CD4-positive, alpha-beta T cell (primary cell): ENCODE data around the gene NOS1AP. TPM values are rescaled to one million over a fixed set of nuclear protein-coding genes. Genes with fewer than 3 reads are reported as not detected.

Experiments used
- ATAC-seq: fragments of 200-7000 bp; cut with Tn5 transposase; one replicate; pipeline ENCODE4 v1.10.0; 2022; ENCODE audit warnings: mild to moderate bottlenecking; ENCODE audit not compliant: poor library complexity
- CTCF ChIA-PET: fragments of 350-600 bp; sonication (Branson Sonifier 250); formaldehyde crosslinking; loops from one replicate; lab custom pipeline; 2021; ENCODE audit warnings: antibody characterized with exemption, inconsistent platforms; lab: Charles Lee
- POLR2A ChIA-PET: fragments of 350-600 bp; sonication (Branson Sonifier 250); formaldehyde crosslinking; loops from one replicate; lab custom pipeline; 2021; ENCODE audit warnings: antibody characterized with exemption, inconsistent platforms; lab: Charles Lee
- DNase-seq, 14 experiments: peaks; one replicate each; pipeline ENCODE4 v3.0.0-alpha.2; 2013 to 2020; ENCODE audit warnings: mixed read lengths in 2 of 14
- H3K27ac ChIP-seq, 2 donors: one replicate each; pipeline versions ENCODE4 v1.5.1 to v1.7.0; 2013; ENCODE audit warnings: low read length in 2 of 2, low read depth in 1 of 2, mild to moderate bottlenecking in 1 of 2
- H3K27me3 ChIP-seq, 2 experiments: 1 replicate in 1 of 2; 2 replicates in 1 of 2; pipeline versions ENCODE4 v1.6.1 to v1.7.0; 2013; ENCODE audit warnings: low read length in 2 of 2, control low read depth in 1 of 2, mild to moderate bottlenecking in 1 of 2, moderate library complexity in 1 of 2; ENCODE audit not compliant: insufficient read depth in 2 of 2, control insufficient read depth in 1 of 2
- H3K36me3 ChIP-seq: one replicate; pipeline ENCODE4 v1.6.1; 2013; ENCODE audit warnings: low read length, control low read depth; ENCODE audit not compliant: insufficient read depth
- H3K4me1 ChIP-seq: one replicate; pipeline ENCODE4 v1.6.1; 2013; ENCODE audit warnings: low read length, control low read depth; ENCODE audit not compliant: insufficient read depth
- H3K4me3 ChIP-seq: one replicate; pipeline ENCODE4 v1.5.1; 2013; ENCODE audit warnings: mild to moderate bottlenecking, low read length, moderate library complexity
- H3K9me3 ChIP-seq, 2 experiments: 1 replicate in 1 of 2; 2 replicates in 1 of 2; pipeline versions ENCODE4 v1.6.1 to v1.7.0; 2013; ENCODE audit warnings: low read length in 2 of 2, mild to moderate bottlenecking in 2 of 2, control low read depth in 1 of 2, moderate library complexity in 1 of 2; ENCODE audit not compliant: control insufficient read depth in 1 of 2, insufficient read depth in 1 of 2
- H3K27ac Mint-ChIP-seq: one replicate; pipeline ENCODE4 v1.8.0; 2020; ENCODE audit warnings: mixed read lengths
- H3K27me3 Mint-ChIP-seq: one replicate; pipeline ENCODE4 v1.8.0; 2021; ENCODE audit warnings: mixed read lengths
- H3K36me3 Mint-ChIP-seq: one replicate; pipeline ENCODE4 v1.8.0; 2021; ENCODE audit warnings: low read depth, mixed read lengths
- H3K4me1 Mint-ChIP-seq: one replicate; pipeline ENCODE4 v1.8.0; 2021; ENCODE audit warnings: low read depth, mixed read lengths
- H3K4me3 Mint-ChIP-seq: one replicate; pipeline ENCODE4 v1.8.0; 2020; ENCODE audit warnings: mild to moderate bottlenecking, mixed read lengths
- H3K9me3 Mint-ChIP-seq: one replicate; pipeline ENCODE4 v1.8.0; 2020; ENCODE audit warnings: mixed read lengths
- intact Hi-C, 2 experiments: fragments of 100-400 bp; cut with DNase I in 1 of 2; cut with micrococcal nuclease in 1 of 2; formaldehyde crosslinking; loops; one replicate each; pipeline versions ENCODE4 v1.15.1 to v1.9.0; 2023 to 2025; cut with DNase I, micrococcal nuclease
- total RNA-seq, 174 experiments: library from RNA in 2 of 174; stranded (reverse) in 2 of 174; gene quantifications; one replicate each; pipeline ENCODE4 v1.2.3 and lab custom pipeline; 2021 to 2026
- TF ChIP-seq, protein P1 (sequence below): fragments of 200-600 bp; IDR thresholded peaks from one replicate; pipeline ENCODE4 v1.8.0; 2022; ENCODE audit warnings: antibody characterized with exemption, mild to moderate bottlenecking

NOS1AP gene
- total RNA-seq, 2 experiments from 2014 or later: not detected

DNA sequence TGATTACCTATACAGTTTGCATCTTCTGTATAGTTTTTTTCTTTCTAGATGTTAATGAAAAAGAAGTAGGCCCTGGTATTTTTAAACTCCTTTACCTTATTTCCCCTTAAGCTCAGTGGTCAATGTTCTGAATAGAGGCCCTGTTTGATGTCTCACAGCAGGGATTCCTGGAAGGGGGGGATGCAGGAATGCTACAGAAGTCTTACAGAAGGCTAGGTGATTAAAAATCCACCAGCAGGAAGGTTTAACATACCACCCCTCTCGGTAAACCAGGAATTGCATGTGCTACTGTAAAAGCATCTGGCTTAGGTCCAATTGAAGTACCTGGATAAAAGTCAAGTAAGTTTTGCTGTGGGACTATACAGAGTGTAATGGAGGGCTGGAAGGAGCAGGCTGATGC, 78.3 kb downstream of the NOS1AP start:
- peaks cover 0 to 3% of the 10 kb centered on the region in 2 experiments for H3K9me3 ChIP-seq
- no peak overlapping the region for H3K27ac ChIP-seq
- no peaks in the 10 kb centered on the region for H3K4me1 ChIP-seq
- peaks cover 0 to 14% of the 10 kb centered on the region in 2 experiments for H3K27me3 ChIP-seq
- TF ChIP-seq, protein P1, sequence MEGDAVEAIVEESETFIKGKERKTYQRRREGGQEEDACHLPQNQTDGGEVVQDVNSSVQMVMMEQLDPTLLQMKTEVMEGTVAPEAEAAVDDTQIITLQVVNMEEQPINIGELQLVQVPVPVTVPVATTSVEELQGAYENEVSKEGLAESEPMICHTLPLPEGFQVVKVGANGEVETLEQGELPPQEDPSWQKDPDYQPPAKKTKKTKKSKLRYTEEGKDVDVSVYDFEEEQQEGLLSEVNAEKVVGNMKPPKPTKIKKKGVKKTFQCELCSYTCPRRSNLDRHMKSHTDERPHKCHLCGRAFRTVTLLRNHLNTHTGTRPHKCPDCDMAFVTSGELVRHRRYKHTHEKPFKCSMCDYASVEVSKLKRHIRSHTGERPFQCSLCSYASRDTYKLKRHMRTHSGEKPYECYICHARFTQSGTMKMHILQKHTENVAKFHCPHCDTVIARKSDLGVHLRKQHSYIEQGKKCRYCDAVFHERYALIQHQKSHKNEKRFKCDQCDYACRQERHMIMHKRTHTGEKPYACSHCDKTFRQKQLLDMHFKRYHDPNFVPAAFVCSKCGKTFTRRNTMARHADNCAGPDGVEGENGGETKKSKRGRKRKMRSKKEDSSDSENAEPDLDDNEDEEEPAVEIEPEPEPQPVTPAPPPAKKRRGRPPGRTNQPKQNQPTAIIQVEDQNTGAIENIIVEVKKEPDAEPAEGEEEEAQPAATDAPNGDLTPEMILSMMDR: no peak
- DNase-seq (no peak), ATAC-seq (no peak)
- H3K27ac Mint-ChIP-seq: no peak overlapping the region
- H3K4me1 Mint-ChIP-seq: no peaks in the 10 kb centered on the region
- H3K27me3 Mint-ChIP-seq: peaks cover 22% of the 10 kb centered on the region
- H3K4me3 ChIP-seq: no peak overlapping the region
- CTCF ChIA-PET: no interaction called here
- H3K9me3 Mint-ChIP-seq: peaks cover 2% of the 10 kb centered on the region
- intact Hi-C loops: no loop called here
- no peak overlapping the region for H3K4me3 Mint-ChIP-seq
- H3K36me3 ChIP-seq: no peaks in the 10 kb centered on the region
- H3K36me3 Mint-ChIP-seq: no peaks in the 10 kb centered on the region
- POLR2A ChIA-PET: no interaction called here

DNA sequence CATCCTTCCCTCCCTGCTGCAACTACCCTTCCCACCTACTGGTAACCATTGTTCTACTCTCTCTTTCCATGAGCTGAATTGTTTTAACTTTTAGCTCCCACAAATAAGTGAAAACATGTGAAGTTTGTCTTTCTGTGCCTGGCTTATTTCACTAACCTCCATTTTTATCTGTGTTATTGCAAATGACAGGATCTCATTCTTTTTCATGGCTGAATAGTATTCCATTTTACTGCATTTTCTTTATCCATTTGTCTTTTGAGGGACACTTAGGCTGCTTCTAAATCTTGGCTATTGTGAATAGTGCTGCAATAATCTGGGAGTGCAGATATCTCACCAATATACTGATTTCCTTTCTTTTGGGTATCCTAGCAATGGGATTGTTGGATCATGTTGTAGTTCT, 80.6 kb downstream of the NOS1AP start:
- no peak for DNase-seq
- no peak for ATAC-seq
- intact Hi-C loops: no loop called here
- POLR2A ChIA-PET: no interaction called here
- Mint-ChIP-seq H3K36me3 (no peaks in the 10 kb centered on the region), H3K4me3 (no peak overlapping the region), H3K9me3 (peaks cover 2% of the 10 kb centered on the region), H3K27ac (no peak overlapping the region), H3K27me3 (peaks cover 22% of the 10 kb centered on the region), H3K4me1 (no peaks in the 10 kb centered on the region)
- Histone ChIP-seq H3K9me3 (peaks cover 0 to 3% of the 10 kb centered on the region in 2 experiments), H3K4me1 (no peaks in the 10 kb centered on the region), H3K27me3 (peaks cover 0 to 9% of the 10 kb centered on the region in 2 experiments), H3K4me3 (no peak overlapping the region), H3K27ac (no peak overlapping the region), H3K36me3 (no peaks in the 10 kb centered on the region)
- CTCF ChIA-PET: no interaction called here
- TF ChIP-seq, protein P1: no peak

DNA sequence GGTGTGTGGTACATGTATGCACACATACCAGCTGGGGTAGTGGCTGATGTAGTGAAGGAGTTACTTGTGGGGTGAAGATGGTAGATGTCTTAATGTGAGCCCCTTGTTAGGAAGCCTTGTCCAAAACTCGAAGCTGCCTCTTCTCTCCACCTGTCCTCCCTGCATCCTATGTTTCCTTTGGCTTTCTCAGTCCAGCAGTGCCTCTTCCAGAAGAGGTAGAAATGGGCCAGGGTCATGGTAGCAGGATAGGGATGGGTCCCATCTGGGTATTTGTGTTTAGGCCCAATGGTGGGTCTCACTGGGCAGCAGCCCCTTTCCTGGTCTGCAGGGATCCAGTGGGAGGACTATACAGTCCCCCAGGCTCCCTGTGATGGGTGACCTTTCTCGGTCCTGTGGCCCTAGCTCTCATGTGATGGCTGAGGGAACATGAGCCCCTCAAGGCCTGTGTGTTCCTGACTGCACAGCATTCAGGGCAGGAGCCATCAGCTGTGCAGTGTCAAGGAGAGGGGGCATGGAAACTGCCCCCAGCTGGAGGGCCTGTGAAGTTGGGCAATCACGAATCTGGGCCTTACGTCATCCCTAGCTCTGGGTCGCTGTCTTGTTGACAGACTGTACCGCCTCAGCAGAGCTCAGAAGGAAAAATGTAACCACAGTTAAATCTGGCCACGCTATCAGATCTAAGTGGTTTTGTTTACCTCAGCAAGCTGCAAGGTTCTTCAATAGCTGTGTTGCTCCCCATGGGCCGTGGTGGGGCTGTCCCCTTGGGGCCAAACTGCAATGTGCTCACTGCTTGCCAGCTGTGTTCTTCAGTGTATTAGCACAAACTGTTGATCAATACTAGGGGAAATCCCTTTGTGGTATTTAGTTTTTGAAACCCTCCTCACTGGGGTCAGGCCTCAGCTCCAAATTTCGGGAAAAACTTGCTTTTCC, 82.7 kb downstream of the NOS1AP start:
- Mint-ChIP-seq H3K4me3 (no peak overlapping the region), H3K27ac (no peak overlapping the region), H3K4me1 (no peaks in the 10 kb centered on the region), H3K36me3 (no peaks in the 10 kb centered on the region), H3K27me3 (peaks cover 17% of the 10 kb centered on the region), H3K9me3 (peaks cover 2% of the 10 kb centered on the region)
- Histone ChIP-seq H3K27me3 (peaks cover 0 to 3% of the 10 kb centered on the region in 2 experiments), H3K4me3 (no peak overlapping the region), H3K36me3 (no peaks in the 10 kb centered on the region), H3K9me3 (peaks cover 0 to 3% of the 10 kb centered on the region in 2 experiments), H3K27ac (no peak overlapping the region), H3K4me1 (no peaks in the 10 kb centered on the region)
- TF ChIP-seq, protein P1: no peak
- ChIA-PET CTCF (no interaction called here), POLR2A (no interaction called here)
- ATAC-seq (peak; percentile 48), DNase-seq (peak in 3 of 14 experiments; percentile 0 to 21 (median 9))
- intact Hi-C loops: no loop called here
